HCT116 (cell line): ENCODE results near the gene GPR84. TPM values are rescaled to one million over a fixed set of nuclear protein-coding genes. Genes with fewer than 3 reads are reported as not detected.

ENCODE experiments used
- ATAC-seq: fragments of 200-7000 bp; cut with Tn5 transposase; 2 replicates; pipeline ENCODE4 v1.9.1; 2020; ENCODE audit warnings: mild to moderate bottlenecking, moderate library complexity
- BruUV-seq: library from RNA; stranded (reverse); fragments of 400-500 nt; replicated peaks from 2 replicates; lab custom pipeline; 2021; lab: Mats Ljungman, UMichigan
- CTCF ChIA-PET: fragments of 300-600 bp; sonication (Branson Sonifier 250); formaldehyde crosslinking; loops from one replicate; lab custom pipeline; 2021; ENCODE audit warnings: antibody characterized with exemption; lab: Charles Lee
- POLR2A ChIA-PET: fragments of 300-600, 350-600 bp; sonication (Branson Sonifier 250); formaldehyde crosslinking; loops from one replicate; lab custom pipeline; 2021; ENCODE audit warnings: antibody characterized with exemption; lab: Charles Lee
- RAD21 ChIA-PET, 2 experiments: fragments of 300-600 bp; sonication (Branson Sonifier 250); formaldehyde crosslinking; loops; one replicate each; lab custom pipeline; 2023; ENCODE audit warnings: low total read pairs in 2 of 2; ENCODE audit not compliant: uncharacterized antibody in 2 of 2, unreplicated experiment in 2 of 2, low non-redundant PET in 1 of 2; lab: Charles Lee
- DNase-seq: peaks from one replicate; pipeline ENCODE4 v3.0.0-alpha.2; 2010; ENCODE audit warnings: low read depth, low spot score
- H2AFZ ChIP-seq: fragments of 200-600 bp; shearing (Covaris generic), sonication (generic); 2 replicates; pipeline ENCODE4 v1.6.1; 2017; ENCODE audit warnings: low read depth, mixed run types, mixed read lengths, antibody characterized with exemption, low read length; ENCODE audit not compliant: poor library complexity, severe bottlenecking
- H3K27ac ChIP-seq: 2 replicates; pipeline ENCODE4 v1.5.1; 2012; ENCODE audit warnings: low read depth, low read length
- H3K27me3 ChIP-seq: fragments of 200-600 bp; sonication (generic); 2 replicates; pipeline ENCODE4 v1.6.1; 2016; ENCODE audit warnings: mixed run types, low read length, mixed read lengths; ENCODE audit not compliant: insufficient read depth
- H3K36me3 ChIP-seq, 2 experiments: fragments of 200-500 bp in 1 of 2; fragments of 200-600 bp in 1 of 2; sonication (Bioruptor generic) in 1 of 2; sonication (generic) in 1 of 2; 2 replicates each; pipeline versions ENCODE4 v1.5.1 to v1.6.1; 2014 to 2016; ENCODE audit warnings: low read length in 2 of 2, inconsistent platforms in 1 of 2, mixed read lengths in 1 of 2, mixed run types in 1 of 2; ENCODE audit not compliant: insufficient read depth in 2 of 2, control insufficient read depth in 1 of 2
- H3K4me1 ChIP-seq, 2 experiments: fragments of 200-600 bp in 1 of 2; sonication (generic) in 1 of 2; 2 replicates each; pipeline versions ENCODE4 v1.5.1 to v1.6.1; 2012 to 2017; ENCODE audit warnings: low read length in 2 of 2, inconsistent platforms in 1 of 2, mild to moderate bottlenecking in 1 of 2, mixed read lengths in 1 of 2, mixed run types in 1 of 2, moderate library complexity in 1 of 2; ENCODE audit not compliant: insufficient read depth in 2 of 2, control insufficient read depth in 1 of 2
- H3K4me2 ChIP-seq: fragments of 200-600 bp; sonication (generic); 2 replicates; pipeline ENCODE4 v1.6.1; 2017; ENCODE audit warnings: mixed run types, low read length, mixed read lengths
- H3K4me3 ChIP-seq, 2 experiments: fragments of 200-600 bp in 1 of 2; sonication (generic) in 1 of 2; replicated peaks in 1 of 2; 2 replicates each; pipeline ENCODE4 v1.5.1; 2011 to 2016; ENCODE audit warnings: low read length in 2 of 2, control low read depth in 1 of 2, low read depth in 1 of 2, mild to moderate bottlenecking in 1 of 2, mixed read lengths in 1 of 2, mixed run types in 1 of 2
- H3K79me2 ChIP-seq: fragments of 200-600 bp; sonication (generic); 2 replicates; pipeline ENCODE4 v1.6.1; 2017; ENCODE audit warnings: mild to moderate bottlenecking, mixed run types, low read length, moderate library complexity, mixed read lengths; ENCODE audit not compliant: insufficient read depth
- H3K9ac ChIP-seq: fragments of 200-600 bp; sonication (generic); 2 replicates; pipeline ENCODE4 v1.6.1; 2016; ENCODE audit warnings: low read length, mixed read lengths
- H3K9me2 ChIP-seq: fragments of 200-600 bp; sonication (generic), shearing (Covaris generic); 2 replicates; pipeline ENCODE4 v1.6.1; 2017; ENCODE audit warnings: mixed run types, mild to moderate bottlenecking, moderate library complexity; ENCODE audit not compliant: insufficient read depth
- H3K9me3 ChIP-seq, 2 experiments: fragments of 200-500 bp in 1 of 2; fragments of 200-600 bp in 1 of 2; sonication (Bioruptor generic) in 1 of 2; sonication (generic) in 1 of 2; 2 replicates each; pipeline ENCODE4 v1.6.1; 2014 to 2017; ENCODE audit warnings: low read length in 2 of 2, mixed read lengths in 2 of 2, inconsistent platforms in 1 of 2, low read depth in 1 of 2, mild to moderate bottlenecking in 1 of 2, mixed run types in 1 of 2, moderate library complexity in 1 of 2; ENCODE audit not compliant: control insufficient read depth in 1 of 2, insufficient read depth in 1 of 2
- H4K20me1 ChIP-seq: fragments of 200-600 bp; sonication (generic), shearing (Covaris generic); 2 replicates; pipeline ENCODE4 v1.6.1; 2017; ENCODE audit warnings: mixed run types, mild to moderate bottlenecking, moderate library complexity; ENCODE audit not compliant: insufficient read depth
- CEBPB ChIP-seq: IDR thresholded peaks from 2 replicates; pipeline ENCODE4 v1.6.1; 2012; ENCODE audit warnings: low read depth
- ELF1 ChIP-seq: IDR thresholded peaks from 2 replicates; pipeline ENCODE4 v1.6.1; 2012; ENCODE audit warnings: low read depth, borderline replicate concordance
- FOSL1 ChIP-seq: IDR thresholded peaks from 2 replicates; pipeline ENCODE4 v1.6.1; 2012; ENCODE audit warnings: low read depth
- JUND ChIP-seq: IDR thresholded peaks from 2 replicates; pipeline ENCODE4 v1.6.1; 2012
- RAD21 ChIP-seq: IDR thresholded peaks from 2 replicates; pipeline ENCODE4 v1.6.1; 2012; ENCODE audit warnings: low read depth, mild to moderate bottlenecking
- SP1 ChIP-seq: IDR thresholded peaks from 2 replicates; pipeline ENCODE4 v1.6.1; 2012; ENCODE audit warnings: low read depth
- TCF7L2 ChIP-seq: IDR thresholded peaks from 2 replicates; pipeline ENCODE4 v1.7.0; 2011; ENCODE audit warnings: borderline replicate concordance, inconsistent platforms; ENCODE audit not compliant: insufficient read depth, insufficient read length; ENCODE audit errors: extremely low read depth
- ZFX ChIP-seq: fragments of 450-650 bp; IDR thresholded peaks from 2 replicates; pipeline ENCODE4 v1.6.1; 2017
- intact Hi-C: fragments of 100-400 bp; cut with micrococcal nuclease; formaldehyde crosslinking; loops from 2 replicates; pipeline ENCODE4 v1.10.0; 2022
- total RNA-seq: library from RNA; stranded (reverse); gene quantifications from one replicate; pipeline ENCODE4 v1.2.1, GENCODE V29; 2021; ENCODE audit not compliant: unreplicated experiment
- TF ChIP-seq, protein P1 (sequence below): IDR thresholded peaks from 2 replicates; pipeline ENCODE4 v1.6.1; 2011; ENCODE audit warnings: mild to moderate bottlenecking, low read length, moderate library complexity; ENCODE audit not compliant: insufficient replicate concordance; ENCODE audit errors: extremely low read depth
- TF ChIP-seq, protein P2 (sequence below), 3 experiments: fragments of 200-600 bp in 1 of 3; sonication (generic) in 1 of 3; IDR thresholded peaks in 2 of 3; conservative IDR thresholded peaks in 1 of 3; 2 replicates each; pipeline ENCODE4 v1.5.1; 2012 to 2017; ENCODE audit warnings: low read depth in 2 of 3, low read length in 2 of 3, antibody characterized with exemption in 1 of 3, borderline replicate concordance in 1 of 3, control low read depth in 1 of 3, mild to moderate bottlenecking in 1 of 3, mixed read lengths in 1 of 3, mixed run types in 1 of 3, moderate library complexity in 1 of 3; ENCODE audit not compliant: insufficient read depth in 1 of 3

GPR84 gene
- total RNA-seq, 1 experiment from 2014 or later, result not detected

DNA sequence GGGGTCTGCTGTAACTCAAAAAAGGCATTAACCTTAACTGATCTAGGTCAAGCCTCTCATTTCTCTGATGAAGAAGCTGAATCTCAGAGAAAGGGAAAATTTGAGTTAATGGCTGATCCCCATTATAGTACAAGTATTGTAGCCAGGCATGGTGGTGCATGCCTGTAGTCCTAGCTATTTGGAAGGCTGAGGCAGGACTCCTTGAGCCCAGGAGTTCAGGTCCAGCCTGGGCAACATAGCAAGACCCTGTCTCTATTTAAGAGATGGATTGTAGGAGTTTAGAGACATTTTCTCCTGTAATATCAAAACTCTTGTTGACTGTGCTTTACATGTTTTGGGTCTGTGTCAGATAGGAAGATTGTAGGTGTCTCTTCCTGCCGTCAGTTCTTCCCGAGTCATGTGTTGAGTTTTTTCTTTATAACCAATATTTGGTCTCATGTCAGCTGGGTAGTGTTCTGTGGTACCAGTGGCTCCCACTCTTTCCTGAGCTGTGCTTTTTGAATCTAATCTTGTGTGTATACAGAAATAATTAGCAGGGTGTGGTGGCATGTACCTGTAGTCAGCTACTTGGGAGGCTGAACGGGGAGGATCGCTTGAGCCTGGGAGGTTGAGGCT, 30.8 kb downstream of the GPR84 start:
- Histone ChIP-seq H3K36me3 (peaks cover 6 to 12% of the 10 kb centered on the region in 2 experiments; a peak in 3 of 4 replicates), H3K27me3 (no peaks in the 10 kb centered on the region), H3K9ac (no peak overlapping the region), H3K4me2 (no peak overlapping the region), H3K79me2 (peaks cover 98% of the 10 kb centered on the region), H3K27ac (no peak overlapping the region), H3K4me3 (no peak overlapping the region), H4K20me1 (peaks cover 9% of the 10 kb centered on the region; the same call in 1 of the 2 replicates), H3K9me2 (no peaks in the 10 kb centered on the region), H3K4me1 (peaks cover 27 to 38% of the 10 kb centered on the region in 2 experiments), H3K9me3 (no peaks in the 10 kb centered on the region), H2AFZ (no peak overlapping the region)
- intact Hi-C loops, result no loop called here
- RAD21 ChIA-PET, result no interaction called here
- DNase-seq (no peak), ATAC-seq (no peak)
- POLR2A ChIA-PET, result interaction anchor here (1.8 to 3.7 kb wide), 2 partner anchors 26 to 53 kb away, joined by 9 to 17 read pairs; partner anchors contain the start of genes CBX5 and HNRNPA1
- no TSS peak for BruUV-seq
- TF ChIP-seq, protein P1, sequence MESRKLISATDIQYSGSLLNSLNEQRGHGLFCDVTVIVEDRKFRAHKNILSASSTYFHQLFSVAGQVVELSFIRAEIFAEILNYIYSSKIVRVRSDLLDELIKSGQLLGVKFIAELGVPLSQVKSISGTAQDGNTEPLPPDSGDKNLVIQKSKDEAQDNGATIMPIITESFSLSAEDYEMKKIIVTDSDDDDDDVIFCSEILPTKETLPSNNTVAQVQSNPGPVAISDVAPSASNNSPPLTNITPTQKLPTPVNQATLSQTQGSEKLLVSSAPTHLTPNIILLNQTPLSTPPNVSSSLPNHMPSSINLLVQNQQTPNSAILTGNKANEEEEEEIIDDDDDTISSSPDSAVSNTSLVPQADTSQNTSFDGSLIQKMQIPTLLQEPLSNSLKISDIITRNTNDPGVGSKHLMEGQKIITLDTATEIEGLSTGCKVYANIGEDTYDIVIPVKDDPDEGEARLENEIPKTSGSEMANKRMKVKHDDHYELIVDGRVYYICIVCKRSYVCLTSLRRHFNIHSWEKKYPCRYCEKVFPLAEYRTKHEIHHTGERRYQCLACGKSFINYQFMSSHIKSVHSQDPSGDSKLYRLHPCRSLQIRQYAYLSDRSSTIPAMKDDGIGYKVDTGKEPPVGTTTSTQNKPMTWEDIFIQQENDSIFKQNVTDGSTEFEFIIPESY, result no peak
- TF ChIP-seq, protein P2, sequence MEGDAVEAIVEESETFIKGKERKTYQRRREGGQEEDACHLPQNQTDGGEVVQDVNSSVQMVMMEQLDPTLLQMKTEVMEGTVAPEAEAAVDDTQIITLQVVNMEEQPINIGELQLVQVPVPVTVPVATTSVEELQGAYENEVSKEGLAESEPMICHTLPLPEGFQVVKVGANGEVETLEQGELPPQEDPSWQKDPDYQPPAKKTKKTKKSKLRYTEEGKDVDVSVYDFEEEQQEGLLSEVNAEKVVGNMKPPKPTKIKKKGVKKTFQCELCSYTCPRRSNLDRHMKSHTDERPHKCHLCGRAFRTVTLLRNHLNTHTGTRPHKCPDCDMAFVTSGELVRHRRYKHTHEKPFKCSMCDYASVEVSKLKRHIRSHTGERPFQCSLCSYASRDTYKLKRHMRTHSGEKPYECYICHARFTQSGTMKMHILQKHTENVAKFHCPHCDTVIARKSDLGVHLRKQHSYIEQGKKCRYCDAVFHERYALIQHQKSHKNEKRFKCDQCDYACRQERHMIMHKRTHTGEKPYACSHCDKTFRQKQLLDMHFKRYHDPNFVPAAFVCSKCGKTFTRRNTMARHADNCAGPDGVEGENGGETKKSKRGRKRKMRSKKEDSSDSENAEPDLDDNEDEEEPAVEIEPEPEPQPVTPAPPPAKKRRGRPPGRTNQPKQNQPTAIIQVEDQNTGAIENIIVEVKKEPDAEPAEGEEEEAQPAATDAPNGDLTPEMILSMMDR (IDR thresholded peaks at IDR 0.05 in 2 of 3, conservative IDR thresholded peaks at IDR 0.05 in 1 of 3; ENCODE audit: borderline replicate concordance in 1 of 3, insufficient read depth in 1 of 3, low read depth in 2 of 3, low read length in 2 of 3), result no peak
- TF ChIP-seq RAD21, result no peak
- no peak for TF ChIP-seq SP1
- no peak for TF ChIP-seq ZFX
- no peak for TF ChIP-seq FOSL1
- TF ChIP-seq ELF1, result no peak
- TF ChIP-seq CEBPB, result no peak
- TF ChIP-seq TCF7L2, result no peak
- no peak for TF ChIP-seq JUND
- CTCF ChIA-PET, result interaction anchor here (0.9 to 4.9 kb wide), 5 partner anchors 8 to 82 kb away, joined by 3 to 63 read pairs (median 3); partner anchors contain the start of gene COPZ1
